GM12878 (cell line): ENCODE measurements around the gene COG1. TPM values are rescaled to one million over a fixed set of nuclear protein-coding genes. Genes with fewer than 3 reads are reported as not detected.

ENCODE experiments used
- ATAC-seq: fragments of 200-7000 bp; cut with Tn5 transposase; 3 replicates; pipeline ENCODE4 v1.9.1; 2020; ENCODE audit warnings: mild to moderate bottlenecking, moderate library complexity
- BruUV-seq: library from RNA; stranded (reverse); fragments of 400-500 nt; replicated peaks from 2 replicates; lab custom pipeline; 2021; lab: Mats Ljungman, UMichigan
- CTCF ChIA-PET: fragments of 300-600 bp; sonication (Branson Sonifier 250); formaldehyde crosslinking; extraction: SDS; loops from one replicate; lab custom pipeline; 2021; ENCODE audit warnings: inconsistent platforms; lab: Yijun Ruan, JAX
- POLR2A ChIA-PET: fragments of 350-600 bp; formaldehyde crosslinking; extraction: SDS; loops from one replicate; lab custom pipeline; 2021; ENCODE audit warnings: inconsistent platforms; lab: Charles Lee
- RAD21 ChIA-PET: fragments of 300-600 bp; sonication (Branson Sonifier 250); formaldehyde crosslinking; loops from one replicate; lab custom pipeline; 2023; ENCODE audit warnings: antibody characterized with exemption; ENCODE audit not compliant: unreplicated experiment; lab: Charles Lee
- SMC1A ChIA-PET: fragments of 300-600 bp; sonication (Branson Sonifier 250); formaldehyde crosslinking; loops from one replicate; lab custom pipeline; 2023; ENCODE audit not compliant: unreplicated experiment, uncharacterized antibody; lab: Charles Lee
- DNase-seq: peaks from one replicate; pipeline ENCODE4 v3.0.0-alpha.2; 2011; ENCODE audit warnings: low read depth, low spot score
- FAIRE-seq: peaks from 3 replicates; lab custom pipeline; 2011; peaks lifted over from hg19 to GRCh38; lab: Jason Lieb, UNC
- H2AFZ ChIP-seq: 2 replicates; pipeline ENCODE4 v1.6.0; 2011; ENCODE audit warnings: low read depth, low read length, control low read depth; ENCODE audit not compliant: control insufficient read depth
- H3K27ac ChIP-seq: 2 replicates; pipeline ENCODE4 v1.5.1; 2011; ENCODE audit warnings: control low read depth; ENCODE audit not compliant: control insufficient read depth, insufficient read depth
- H3K27me3 ChIP-seq, 2 experiments: replicated peaks in 1 of 2; 2 replicates each; pipeline versions ENCODE4 v1.6.0 to v1.6.1; 2011; ENCODE audit warnings: low read length in 1 of 2; ENCODE audit not compliant: control insufficient read depth in 2 of 2, insufficient read depth in 2 of 2
- H3K36me3 ChIP-seq, 2 experiments: 2 replicates each; pipeline ENCODE4 v1.5.1; 2011; ENCODE audit warnings: low read length in 1 of 2; ENCODE audit not compliant: control insufficient read depth in 2 of 2, insufficient read depth in 2 of 2
- H3K4me1 ChIP-seq: 2 replicates; pipeline ENCODE4 v1.6.1; 2011; ENCODE audit warnings: mild to moderate bottlenecking, low read length, moderate library complexity, mixed read lengths; ENCODE audit not compliant: control insufficient read depth, insufficient read depth
- H3K4me2 ChIP-seq: 2 replicates; pipeline ENCODE4 v1.6.0; 2011; ENCODE audit warnings: control low read depth; ENCODE audit not compliant: control insufficient read depth, insufficient read depth
- H3K4me3 ChIP-seq: fragments of 200-600 bp; sonication (generic); 2 replicates; pipeline ENCODE4 v1.5.1; 2016
- H3K79me2 ChIP-seq: 2 replicates; pipeline ENCODE4 v1.6.0; 2011; ENCODE audit warnings: low read length; ENCODE audit not compliant: control insufficient read depth, insufficient read depth
- H3K9ac ChIP-seq: 2 replicates; pipeline ENCODE4 v1.8.0; 2011; ENCODE audit warnings: low read length, control low read depth, mixed read lengths; ENCODE audit not compliant: control insufficient read depth, insufficient read depth
- H3K9me3 ChIP-seq: replicated peaks from 3 replicates; pipeline ENCODE4 v1.5.1; 2011; ENCODE audit warnings: mild to moderate bottlenecking, low read length; ENCODE audit not compliant: control insufficient read depth, insufficient read depth
- H4K20me1 ChIP-seq: 2 replicates; pipeline ENCODE4 v1.6.0; 2011; ENCODE audit not compliant: control insufficient read depth, insufficient read depth
- CBX5 ChIP-seq: sonication (generic); IDR thresholded peaks from 2 replicates; pipeline ENCODE4 v1.6.1; 2016; ENCODE audit warnings: low read depth, moderate library complexity, mild to moderate bottlenecking, inconsistent platforms
- GATAD2B ChIP-seq: fragments of 450-650 bp; conservative IDR thresholded peaks from 2 replicates; pipeline ENCODE4 v1.6.1; 2017; ENCODE audit warnings: low read depth, mild to moderate bottlenecking, moderate library complexity
- MXI1 ChIP-seq: fragments of 150-350 bp; IDR thresholded peaks from 2 replicates; pipeline ENCODE4 v1.6.1; 2011; ENCODE audit warnings: low read depth, mild to moderate bottlenecking, inconsistent platforms, low read length, improper control_type of control experiment
- SREBF2 ChIP-seq: IDR thresholded peaks from 2 replicates; pipeline ENCODE4 v1.6.1; 2012; ENCODE audit warnings: mild to moderate bottlenecking, low read length
- SRF ChIP-seq, 2 experiments: IDR thresholded peaks; 2 replicates each; pipeline ENCODE4 v1.6.1; 2011; ENCODE audit warnings: low read depth in 2 of 2, low read length in 2 of 2, mild to moderate bottlenecking in 1 of 2, moderate library complexity in 1 of 2
- WGBS: methylation state at CpG from one replicate; pipeline ENCODE4 v1.1.6; 2016; ENCODE audit warnings: low lambda C conversion rate; ENCODE audit not compliant: insufficient replicate concordance, insufficient coverage; ENCODE audit errors: missing lambda C conversion rate; 5-methylcytosine and 5-hydroxymethylcytosine counted together
- in situ Hi-C: fragments of 300-500 bp; cut with MboI; formaldehyde crosslinking; loops from 9 replicates; pipeline ENCODE4 v1.14.3; 2018; ENCODE audit warnings: mixed read lengths
- intact Hi-C: fragments of 100-400 bp; cut with micrococcal nuclease; formaldehyde crosslinking; loops from one replicate; pipeline ENCODE4 v1.14.2; 2022; ENCODE audit not compliant: unreplicated experiment
- polyA plus RNA-seq, 11 experiments: library from polyadenylated mRNA; depleted of rRNA in 4 of 11; unstranded in 6 of 11; stranded (reverse) in 5 of 11; fragments of >200 nt; fragmentation: Nextera tagmentation in 4 of 11; fragmentation: Illumina TruSeq in 1 of 11; extraction: Ambion mirVana in 4 of 11; extraction: Trizol in 1 of 11; gene quantifications; 1 replicate in 1 of 11; 2 replicates in 10 of 11; pipeline versions ENCODE4 v1.2.1 to v1.2.3, GENCODE V29; 2011 to 2016; ENCODE audit warnings: inconsistent platforms in 2 of 11, missing spikeins in 2 of 11, low read depth in 1 of 11
- total RNA-seq, 4 experiments: library from RNA; depleted of rRNA in 3 of 4; stranded (reverse); fragments of >200 nt in 3 of 4; fragmentation: Illumina TruSeq in 1 of 4; extraction: Trizol in 1 of 4; gene quantifications; 2 replicates each; pipeline versions ENCODE4 v1.2.1 to v1.2.3, GENCODE V29; 2013 to 2021
- TF ChIP-seq, protein P1 (sequence below): fragments of 450-650 bp; IDR thresholded peaks from 2 replicates; pipeline ENCODE4 v1.6.1; 2016; ENCODE audit warnings: mild to moderate bottlenecking
- TF ChIP-seq, protein P2 (sequence below): fragments of 450-650 bp; IDR thresholded peaks from 2 replicates; pipeline ENCODE4 v1.6.1; 2017; ENCODE audit warnings: low read depth, mild to moderate bottlenecking, moderate library complexity
- TF ChIP-seq, protein P3 (sequence below): IDR thresholded peaks from 2 replicates; pipeline ENCODE4 v1.6.1; 2011; ENCODE audit warnings: borderline replicate concordance, low read depth, mild to moderate bottlenecking, moderate library complexity, mixed read lengths, low read length; ENCODE audit not compliant: insufficient read depth; ENCODE audit errors: extremely low read length

COG1 gene
- total and polyA plus RNA-seq, 10 of the 15 experiments (the other 5 are each of a cell fraction or from before 2014, with no cell fraction given): 10.5 to 24.1 (median 18.1) TPM

DNA sequence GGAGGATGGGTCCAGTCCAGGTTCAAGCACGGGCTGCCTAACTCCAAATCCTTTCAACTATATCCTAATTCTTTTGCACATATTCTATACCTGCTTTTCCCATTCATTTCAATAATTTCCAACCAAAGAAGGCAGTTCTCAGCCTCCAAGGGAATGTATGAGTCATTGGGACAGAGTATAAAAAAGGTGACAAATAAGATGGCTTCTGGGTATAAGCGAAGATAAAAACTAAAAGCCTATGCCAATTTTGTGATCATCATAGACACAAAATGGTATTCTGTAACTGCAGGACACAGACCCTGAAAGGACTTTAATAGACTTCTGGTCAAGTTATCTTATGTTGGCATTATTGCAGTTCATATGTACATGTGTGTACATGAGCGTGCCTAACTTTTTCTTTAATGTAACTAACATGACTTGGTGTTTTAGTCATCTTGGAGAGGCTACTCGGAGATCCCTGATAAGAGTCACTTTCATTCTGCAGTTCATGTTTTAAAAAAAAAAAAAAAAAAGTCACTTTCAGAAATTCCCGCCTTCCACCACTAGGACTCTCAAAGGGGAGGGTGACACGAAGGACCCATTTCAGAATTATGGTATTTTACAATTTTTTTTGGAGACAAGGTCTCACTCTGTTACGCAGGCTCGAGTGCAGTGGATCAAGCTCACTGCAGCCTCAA lies 17.3 kb downstream of the COG1 start (continued):
- TF ChIP-seq, protein P1, sequence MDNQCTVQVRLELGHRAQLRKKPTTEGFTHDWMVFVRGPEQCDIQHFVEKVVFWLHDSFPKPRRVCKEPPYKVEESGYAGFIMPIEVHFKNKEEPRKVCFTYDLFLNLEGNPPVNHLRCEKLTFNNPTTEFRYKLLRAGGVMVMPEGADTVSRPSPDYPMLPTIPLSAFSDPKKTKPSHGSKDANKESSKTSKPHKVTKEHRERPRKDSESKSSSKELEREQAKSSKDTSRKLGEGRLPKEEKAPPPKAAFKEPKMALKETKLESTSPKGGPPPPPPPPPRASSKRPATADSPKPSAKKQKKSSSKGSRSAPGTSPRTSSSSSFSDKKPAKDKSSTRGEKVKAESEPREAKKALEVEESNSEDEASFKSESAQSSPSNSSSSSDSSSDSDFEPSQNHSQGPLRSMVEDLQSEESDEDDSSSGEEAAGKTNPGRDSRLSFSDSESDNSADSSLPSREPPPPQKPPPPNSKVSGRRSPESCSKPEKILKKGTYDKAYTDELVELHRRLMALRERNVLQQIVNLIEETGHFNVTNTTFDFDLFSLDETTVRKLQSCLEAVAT: no peak
- TF ChIP-seq, protein P2, sequence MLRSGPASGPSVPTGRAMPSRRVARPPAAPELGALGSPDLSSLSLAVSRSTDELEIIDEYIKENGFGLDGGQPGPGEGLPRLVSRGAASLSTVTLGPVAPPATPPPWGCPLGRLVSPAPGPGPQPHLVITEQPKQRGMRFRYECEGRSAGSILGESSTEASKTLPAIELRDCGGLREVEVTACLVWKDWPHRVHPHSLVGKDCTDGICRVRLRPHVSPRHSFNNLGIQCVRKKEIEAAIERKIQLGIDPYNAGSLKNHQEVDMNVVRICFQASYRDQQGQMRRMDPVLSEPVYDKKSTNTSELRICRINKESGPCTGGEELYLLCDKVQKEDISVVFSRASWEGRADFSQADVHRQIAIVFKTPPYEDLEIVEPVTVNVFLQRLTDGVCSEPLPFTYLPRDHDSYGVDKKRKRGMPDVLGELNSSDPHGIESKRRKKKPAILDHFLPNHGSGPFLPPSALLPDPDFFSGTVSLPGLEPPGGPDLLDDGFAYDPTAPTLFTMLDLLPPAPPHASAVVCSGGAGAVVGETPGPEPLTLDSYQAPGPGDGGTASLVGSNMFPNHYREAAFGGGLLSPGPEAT: no peak
- TF ChIP-seq SREBF2: no peak

GRCh38 chr17:73211745-73212144 lies 18.9 kb downstream of the COG1 start:
- H3K9me3 ChIP-seq: no peaks in the 10 kb centered on the region
- ChIA-PET POLR2A (interaction anchor here (0.7 to 0.8 kb wide), 2 partner anchors 17 to 20 kb away, joined by 3 read pairs; no protein-coding TSS in a partner anchor), CTCF (interaction anchor here (1.0 kb wide), 1 partner anchor 20 kb away, joined by 3 read pairs; no protein-coding TSS in a partner anchor), SMC1A (interaction anchor here (1.2 to 1.4 kb wide), 3 partner anchors 8 to 34 kb away, joined by 4 to 5 read pairs (median 4); no protein-coding TSS in a partner anchor), RAD21 (interaction anchor here (0.8 kb wide), 1 partner anchor 484 kb away, joined by 3 read pairs; no protein-coding TSS in a partner anchor)
- BruUV-seq: no TSS peak
- DNase-seq (no peak), FAIRE-seq (no peak), ATAC-seq (no peak)
- H3K4me1 ChIP-seq: peaks cover 4% of the 10 kb centered on the region; the same call in 1 of the 2 replicates
- intact Hi-C loops: no loop called here
- H3K27ac ChIP-seq: no peak overlapping the region
- H3K27me3 ChIP-seq: no peaks in the 10 kb centered on the region
- no peak overlapping the region for H3K4me2 ChIP-seq
- no peaks in the 10 kb centered on the region; the same call in none of the 2 replicates for H3K79me2 ChIP-seq
- TF ChIP-seq GATAD2B: no peak
- TF ChIP-seq SRF (IDR thresholded peaks at IDR 0.05; ENCODE audit: low read depth in 2 of 2, low read length in 2 of 2): no peak
- no peak for TF ChIP-seq CBX5
- TF ChIP-seq, protein P3, sequence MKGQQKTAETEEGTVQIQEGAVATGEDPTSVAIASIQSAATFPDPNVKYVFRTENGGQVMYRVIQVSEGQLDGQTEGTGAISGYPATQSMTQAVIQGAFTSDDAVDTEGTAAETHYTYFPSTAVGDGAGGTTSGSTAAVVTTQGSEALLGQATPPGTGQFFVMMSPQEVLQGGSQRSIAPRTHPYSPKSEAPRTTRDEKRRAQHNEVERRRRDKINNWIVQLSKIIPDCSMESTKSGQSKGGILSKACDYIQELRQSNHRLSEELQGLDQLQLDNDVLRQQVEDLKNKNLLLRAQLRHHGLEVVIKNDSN: no peak
- no peak for TF ChIP-seq MXI1
- H3K36me3 ChIP-seq: peaks cover 13 to 21% of the 10 kb centered on the region in 2 experiments
- H2AFZ ChIP-seq: no peak overlapping the region
- no peak overlapping the region for H3K9ac ChIP-seq
- in situ Hi-C loops: no loop called here
- WGBS: 82% methylated on average over 13 of the region's 13 CpGs
- H3K4me3 ChIP-seq: no peak overlapping the region
- H4K20me1 ChIP-seq: no peaks in the 10 kb centered on the region; the same call in 1 of the 2 replicates
